GM12892 (cell line): Measurements from ENCODE around the gene LRRC23. TPM values are rescaled to one million over a fixed set of nuclear protein-coding genes. Genes with fewer than 3 reads are reported as not detected.
"Not testable (repeated sequence)": the region's sequence is repeated elsewhere in the genome, so short reads cannot be mapped to it uniquely, and the experiment has no call there.

Source experiments
- DNase-seq: peaks from one replicate; pipeline ENCODE4 v3.0.0; 2011; ENCODE audit not compliant: insufficient read length
- FAIRE-seq: peaks from 2 replicates; lab custom pipeline; 2011; peaks lifted over from hg19 to GRCh38; lab: Jason Lieb, UNC
- POLR2A ChIP-seq: IDR thresholded peaks from 2 replicates; pipeline ENCODE4 v1.6.1; 2011; ENCODE audit warnings: low read depth, low read length, control low read depth
- POLR2AphosphoS5 ChIP-seq: IDR thresholded peaks from 2 replicates; pipeline ENCODE4 v1.6.1; 2011; ENCODE audit warnings: low read depth, low read length, control low read depth
- TAF1 ChIP-seq: IDR thresholded peaks from 2 replicates; pipeline ENCODE4 v1.6.1; 2011; ENCODE audit warnings: low read depth, mild to moderate bottlenecking, control low read depth, low read length, borderline replicate concordance
- polyA plus RNA-seq: library from polyadenylated mRNA; unstranded; fragments of >200 nt; gene quantifications from one replicate; pipeline ENCODE4 v1.2.1, GENCODE V29; 2012; ENCODE audit warnings: missing spikeins, inconsistent platforms; ENCODE audit not compliant: missing spikeins

Gene LRRC23, protein sequence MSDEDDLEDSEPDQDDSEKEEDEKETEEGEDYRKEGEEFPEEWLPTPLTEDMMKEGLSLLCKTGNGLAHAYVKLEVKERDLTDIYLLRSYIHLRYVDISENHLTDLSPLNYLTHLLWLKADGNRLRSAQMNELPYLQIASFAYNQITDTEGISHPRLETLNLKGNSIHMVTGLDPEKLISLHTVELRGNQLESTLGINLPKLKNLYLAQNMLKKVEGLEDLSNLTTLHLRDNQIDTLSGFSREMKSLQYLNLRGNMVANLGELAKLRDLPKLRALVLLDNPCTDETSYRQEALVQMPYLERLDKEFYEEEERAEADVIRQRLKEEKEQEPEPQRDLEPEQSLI
- 13.1 TPM for polyA plus RNA-seq

DNA sequence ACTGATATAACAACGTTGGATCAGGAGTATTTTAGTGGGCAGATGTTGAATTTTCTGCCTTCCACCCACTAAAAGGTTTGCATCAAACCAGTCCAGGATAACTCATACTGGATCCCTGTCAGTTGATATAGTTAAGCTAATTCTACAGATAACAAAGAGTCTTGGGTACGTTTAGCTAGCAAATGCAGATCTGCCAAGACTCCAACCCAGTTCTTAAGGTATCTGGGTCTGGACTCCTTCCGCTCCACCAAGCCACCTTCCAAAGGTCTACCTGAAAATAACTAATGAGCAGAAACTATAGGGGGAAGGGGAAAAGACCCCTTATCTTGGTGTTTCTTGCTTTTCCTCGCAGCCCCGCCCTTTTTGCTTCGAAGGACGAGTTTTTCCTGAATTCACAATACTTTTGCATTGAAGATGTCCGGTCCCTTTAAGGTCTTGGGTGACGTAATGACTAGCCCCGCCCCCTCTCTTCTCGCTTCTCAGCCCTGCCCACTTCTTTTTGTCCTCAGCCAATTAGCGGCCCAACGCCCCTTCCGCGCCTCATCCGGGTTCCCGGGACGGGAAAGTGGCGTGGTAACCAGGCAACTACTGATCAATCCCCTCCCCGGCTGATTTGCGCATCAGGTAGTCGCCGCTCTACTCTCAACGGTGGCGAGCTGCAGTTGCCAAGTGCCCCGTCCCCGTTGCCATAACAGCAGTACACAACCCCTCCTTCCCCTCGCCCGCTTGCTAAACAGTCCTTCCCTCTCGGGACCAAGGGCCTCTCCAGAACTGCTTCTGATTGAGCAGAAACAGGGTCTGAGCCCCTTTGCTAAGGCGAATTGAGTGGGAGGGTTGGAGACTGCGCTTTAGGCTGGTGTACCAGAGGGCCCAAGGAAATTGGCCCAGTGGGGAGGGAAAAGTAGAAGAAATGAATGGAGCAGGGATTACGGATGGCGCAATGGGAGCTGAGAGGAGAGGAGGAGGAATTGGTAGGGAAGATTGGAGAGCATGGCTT, at the start of gene LRRC23:
Gene LRRC23 (plus strand): TSS at position 543 of the 997 bp plus-strand sequence. CDS start 812 bp downstream, outside the sequence.
- peak; percentile 24; the same call in 1 of the 2 replicates for TF ChIP-seq POLR2A
- TF ChIP-seq POLR2AphosphoS5, result 0 out of 2 replicates have a peak, but pooled peaks have one; percentile 47
- no peak for TF ChIP-seq TAF1
- FAIRE-seq (peak; percentile 100), DNase-seq (peak; percentile 90)

DNA sequence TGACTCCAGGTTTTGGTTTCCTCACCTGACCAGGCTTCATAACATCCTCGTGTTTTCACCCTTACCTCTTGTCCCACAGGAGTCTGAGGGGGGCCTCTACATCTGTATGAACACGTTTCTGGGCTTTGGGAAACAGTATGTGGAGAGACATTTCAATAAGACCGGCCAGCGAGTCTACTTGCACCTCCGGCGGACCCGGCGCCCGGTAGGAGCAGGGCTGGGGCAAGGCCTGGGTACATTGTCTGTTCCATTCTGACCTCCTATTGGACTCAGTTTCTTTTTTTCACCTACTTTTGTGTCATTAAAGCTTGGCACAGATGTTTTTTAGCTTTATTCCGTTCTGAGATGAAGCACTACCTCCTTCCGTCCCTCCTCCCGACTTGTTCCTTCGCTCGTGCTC, 49.3 kb upstream of the LRRC23 start:
- no peak for FAIRE-seq
- no peak for DNase-seq
- no peak for TF ChIP-seq POLR2A

DNA sequence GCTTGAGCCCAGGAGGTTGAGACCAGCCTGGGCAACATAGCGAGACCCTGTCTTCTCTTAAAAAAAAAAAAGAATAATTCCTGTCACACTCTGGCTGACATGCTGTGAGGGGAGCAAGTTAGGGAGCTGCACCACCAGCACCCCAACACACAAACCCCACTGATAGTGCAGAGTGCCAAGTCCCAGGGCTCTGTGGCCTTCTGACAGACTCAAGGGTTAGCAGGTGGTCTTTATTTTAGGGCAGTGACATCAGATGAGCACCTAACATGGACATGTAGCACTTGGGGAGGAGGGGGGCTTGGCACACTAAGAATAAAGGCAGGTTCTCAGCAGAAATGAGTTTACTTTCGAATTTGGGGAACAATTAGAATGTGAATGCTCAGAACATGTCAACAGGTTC, 45.8 kb upstream of the LRRC23 start:
- DNase-seq, result no peak
- no peak for FAIRE-seq
- TF ChIP-seq POLR2A (no peak), POLR2AphosphoS5 (no peak), TAF1 (no peak)

DNA sequence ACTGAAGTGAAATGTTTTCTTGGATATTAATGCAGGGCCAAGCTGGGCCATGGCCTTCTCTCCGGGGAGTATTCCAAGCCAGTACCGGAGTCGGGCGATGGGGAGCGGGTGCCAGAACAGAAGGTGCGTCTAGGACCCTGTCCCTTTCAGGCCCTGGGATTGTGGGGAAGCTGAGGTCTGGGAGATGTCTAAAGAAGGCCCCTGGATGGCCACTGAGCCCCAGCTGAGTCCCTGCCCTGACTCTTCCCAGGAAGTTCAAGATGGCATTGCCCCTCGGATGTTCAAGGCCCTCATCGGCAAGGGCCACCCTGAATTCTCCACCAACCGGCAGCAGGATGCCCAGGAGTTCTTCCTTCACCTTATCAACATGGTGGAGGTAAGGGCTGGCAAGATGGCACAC, 44.5 kb upstream of the LRRC23 start:
- TF ChIP-seq TAF1, result no peak
- no peak for TF ChIP-seq POLR2AphosphoS5
- DNase-seq (no peak), FAIRE-seq (no peak)

DNA sequence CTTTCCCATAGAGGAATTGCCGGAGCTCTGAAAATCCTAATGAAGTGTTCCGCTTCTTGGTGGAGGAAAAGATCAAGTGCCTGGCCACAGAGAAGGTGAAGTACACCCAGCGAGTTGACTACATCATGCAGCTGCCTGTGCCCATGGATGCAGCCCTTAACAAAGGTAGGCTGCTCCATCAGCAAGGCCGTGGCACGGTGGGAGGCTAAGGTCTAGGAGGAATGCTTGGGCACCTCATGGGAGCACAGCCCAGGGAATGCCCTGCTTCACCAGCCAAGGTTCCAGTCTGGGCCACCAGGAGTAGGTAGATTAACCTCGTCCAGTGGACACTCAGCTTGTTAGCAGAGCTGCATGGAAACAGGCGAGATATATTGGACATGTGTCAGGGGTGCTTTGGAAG, 43.7 kb upstream of the LRRC23 start:
- no peak for DNase-seq
- TF ChIP-seq POLR2A, result no peak
- TF ChIP-seq TAF1, result no peak
- no peak for TF ChIP-seq POLR2AphosphoS5
- FAIRE-seq, result no peak

DNA sequence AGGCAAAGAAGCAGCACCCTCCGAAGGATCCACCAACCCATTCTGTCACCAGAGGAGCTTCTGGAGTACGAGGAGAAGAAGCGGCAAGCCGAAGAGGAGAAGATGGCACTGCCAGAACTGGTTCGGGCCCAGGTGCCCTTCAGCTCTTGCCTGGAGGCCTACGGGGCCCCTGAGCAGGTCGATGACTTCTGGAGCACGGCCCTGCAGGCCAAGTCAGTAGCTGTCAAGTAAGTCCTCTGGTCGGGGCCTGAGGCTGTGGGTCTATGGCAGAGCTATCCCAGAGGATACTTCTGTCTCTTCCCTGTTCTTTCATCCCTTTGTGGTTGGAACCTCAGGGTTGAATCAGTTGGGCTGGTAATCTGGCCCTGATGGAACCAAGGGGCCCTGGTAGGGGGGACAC, 43.2 kb upstream of the LRRC23 start:
- DNase-seq, result no peak
- TF ChIP-seq POLR2A (no peak), POLR2AphosphoS5 (no peak), TAF1 (no peak)
- FAIRE-seq, result no peak

DNA sequence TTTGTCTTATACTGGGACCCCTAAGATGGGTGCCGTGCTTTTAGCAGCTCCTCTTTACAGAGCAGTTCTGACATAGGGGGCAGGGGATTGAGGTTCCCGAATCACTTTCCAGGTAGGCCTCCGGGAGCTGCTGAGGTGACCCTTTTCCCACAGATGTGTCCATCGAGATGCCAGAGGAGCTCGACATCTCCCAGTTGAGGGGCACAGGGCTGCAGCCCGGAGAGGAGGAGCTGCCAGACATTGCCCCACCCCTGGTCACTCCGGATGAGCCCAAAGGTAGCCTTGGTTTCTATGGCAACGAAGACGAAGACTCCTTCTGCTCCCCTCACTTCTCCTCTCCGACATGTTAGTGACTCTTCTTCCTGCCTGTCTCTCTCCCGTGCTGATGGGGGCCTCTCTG, 41.6 kb upstream of the LRRC23 start:
- TF ChIP-seq POLR2AphosphoS5 (no peak), TAF1 (no peak), POLR2A (no peak)
- no peak for DNase-seq
- no peak for FAIRE-seq

DNA sequence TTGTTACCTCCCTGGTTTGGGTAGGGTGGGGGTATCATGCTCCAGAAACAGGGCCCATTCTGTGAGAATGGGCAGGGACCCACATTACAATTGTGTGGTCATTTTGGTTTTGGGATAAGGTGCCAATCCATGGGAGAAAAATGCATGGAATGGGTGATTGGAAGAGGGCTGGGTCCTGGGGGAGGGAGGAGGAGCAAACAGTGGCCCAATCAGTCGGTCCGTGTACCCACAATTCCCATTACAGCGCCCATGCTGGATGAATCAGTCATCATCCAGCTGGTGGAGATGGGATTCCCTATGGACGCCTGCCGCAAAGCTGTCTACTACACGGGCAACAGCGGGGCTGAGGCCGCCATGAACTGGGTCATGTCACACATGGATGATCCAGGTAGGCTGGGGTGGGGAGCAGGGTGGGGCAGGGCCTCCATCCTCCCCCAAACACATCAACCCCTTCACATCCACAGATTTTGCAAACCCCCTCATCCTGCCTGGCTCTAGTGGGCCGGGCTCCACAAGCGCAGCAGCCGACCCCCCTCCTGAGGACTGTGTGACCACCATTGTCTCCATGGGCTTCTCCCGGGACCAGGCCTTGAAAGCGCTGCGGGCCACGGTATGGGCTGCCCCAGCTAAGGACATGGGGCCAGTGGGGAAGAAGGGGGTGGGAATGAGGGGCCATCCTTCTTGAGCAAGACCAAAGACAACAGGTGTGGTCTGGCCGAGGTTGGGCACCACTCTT, 40.9 kb upstream of the LRRC23 start:
- TF ChIP-seq POLR2A, result no peak
- no peak for TF ChIP-seq POLR2AphosphoS5
- TF ChIP-seq TAF1, result no peak
- FAIRE-seq, result no peak
- no peak for DNase-seq

DNA sequence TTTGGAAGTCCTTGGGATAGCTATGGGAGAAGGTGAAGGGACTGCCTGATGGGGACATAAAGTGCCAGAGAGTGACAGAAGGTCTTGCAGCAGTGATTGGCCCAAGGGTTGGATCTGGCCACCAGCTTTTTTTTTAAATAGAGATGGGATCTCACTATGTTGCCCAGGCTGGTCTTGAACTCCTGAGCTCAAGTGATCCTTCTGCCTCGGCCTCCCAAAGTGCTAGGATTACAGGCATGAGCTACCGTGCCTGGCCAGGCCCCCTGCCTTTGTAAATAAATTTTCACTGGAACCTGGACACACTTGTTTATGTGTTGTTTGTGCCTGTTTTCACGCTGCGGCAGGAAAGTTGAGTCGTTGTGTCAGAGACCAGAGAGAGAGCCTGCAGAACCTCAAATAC, 39.3 kb upstream of the LRRC23 start:
- FAIRE-seq, result not testable (repeated sequence)

DNA sequence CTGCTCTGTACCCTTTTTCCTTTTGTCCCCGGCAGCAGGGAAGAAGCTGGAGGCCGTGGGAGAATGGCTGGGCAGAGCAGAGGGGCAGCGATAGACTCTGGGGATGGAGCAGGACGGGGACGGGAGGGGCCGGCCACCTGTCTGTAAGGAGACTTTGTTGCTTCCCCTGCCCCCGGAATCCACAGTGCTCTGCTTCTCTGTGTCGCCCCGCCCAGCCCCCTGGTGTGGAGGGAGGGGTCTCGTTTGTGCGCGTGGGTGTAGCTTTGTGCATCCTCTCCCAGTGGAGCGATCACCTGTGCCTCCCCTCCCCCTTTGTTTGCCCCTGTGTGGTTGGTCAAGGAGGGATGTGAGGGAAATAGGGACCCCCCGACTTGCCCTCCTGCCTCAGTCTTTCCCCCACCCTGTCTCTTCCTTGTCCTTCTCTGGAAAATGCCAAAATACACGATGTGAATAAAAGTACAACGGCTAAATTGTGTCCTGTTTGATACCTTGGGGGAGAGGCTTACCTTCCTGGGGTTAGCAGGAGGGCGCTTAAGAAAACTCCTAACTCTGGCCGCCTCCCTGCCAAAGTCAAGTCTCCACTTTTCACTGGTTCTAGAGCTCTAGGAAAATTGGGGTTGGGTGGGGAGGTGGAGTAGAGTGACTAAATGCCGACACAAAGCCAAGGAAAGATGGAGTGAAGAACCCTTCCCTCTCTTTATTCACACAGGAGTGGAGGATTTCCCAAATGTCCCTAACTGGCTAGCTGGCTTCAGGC, 38.3 kb upstream of the LRRC23 start:
- FAIRE-seq (peak; percentile 72), DNase-seq (no peak)
- TF ChIP-seq TAF1 (no peak), POLR2A (no peak), POLR2AphosphoS5 (no peak)

More for the DNA sequence above, 39.3 kb upstream of the LRRC23 start:
- DNase-seq, result not testable (repeated sequence)
